Jurkat, Clone E6-1 (cell line): ENCODE results near the gene ELMOD3.
"Not testable (repeated sequence)": the region's sequence is repeated elsewhere in the genome, so short reads cannot be mapped to it uniquely, and the experiment has no call there.

Experiments used
- DNase-seq: peaks from one replicate; pipeline ENCODE4 v3.0.0-alpha.2; 2011; ENCODE audit warnings: low read depth, low spot score
- H3K4me3 ChIP-seq: 2 replicates; pipeline ENCODE4 v1.5.1; 2011; ENCODE audit warnings: mild to moderate bottlenecking, low read length, control low read depth, moderate library complexity

The ELMOD3 gene

GRCh38 chr2:85435220-85435958 is 80.8 kb downstream of the ELMOD3 start:
- no peak overlapping the region for H3K4me3 ChIP-seq
- no peak for DNase-seq

- DNase-seq, result no peak
- H3K4me3 ChIP-seq, result no peak overlapping the region
Observed at GRCh38 chr2:85435981-85436835, 81.6 kb downstream of the ELMOD3 start.

- DNase-seq, result no peak
- H3K4me3 ChIP-seq, result no peak overlapping the region
Observed at GRCh38 chr2:85436836-85437487, 82.4 kb downstream of the ELMOD3 start.

GRCh38 chr2:85437488-85438200 is 83.1 kb downstream of the ELMOD3 start:
- no peak for DNase-seq
- H3K4me3 ChIP-seq, result no peak overlapping the region

- DNase-seq, result no peak
- H3K4me3 ChIP-seq, result no peak overlapping the region
Observed at GRCh38 chr2:85438201-85439024, 83.8 kb downstream of the ELMOD3 start.

GRCh38 chr2:85439025-85439472 is 84.5 kb downstream of the ELMOD3 start:
- DNase-seq, result no peak
- no peak overlapping the region for H3K4me3 ChIP-seq

GRCh38 chr2:85439569-85439968 is 85.0 kb downstream of the ELMOD3 start:
- not testable (repeated sequence) for H3K4me3 ChIP-seq, DNase-seq

- H3K4me3 ChIP-seq, result no peak overlapping the region
- no peak for DNase-seq
Observed at GRCh38 chr2:85439986-85440385, 85.4 kb downstream of the ELMOD3 start.

GRCh38 chr2:85440729-85441128 is 86.2 kb downstream of the ELMOD3 start:
- no peak for DNase-seq
- no peak overlapping the region for H3K4me3 ChIP-seq
